ENCODE data around the gene DISP1. TPM values are rescaled to one million over a fixed set of nuclear protein-coding genes. Genes with fewer than 3 reads are reported as not detected.

DISP1 gene
- total RNA-seq, 1 donor from 2014 or later, result 22.9 TPM

- no peak overlapping the region for H3K27ac ChIP-seq
- H3K27me3 ChIP-seq, result no peaks in the 10 kb centered on the region
- no peaks in the 10 kb centered on the region for H3K9me3 ChIP-seq
- intact Hi-C loops (cut with DNase I), result loop anchor here (10.0 kb wide), 1 partner anchor 295 kb away; no protein-coding TSS in a partner anchor
- H3K36me3 ChIP-seq, result no peaks in the 10 kb centered on the region
- no peak for TF ChIP-seq CTCF (IDR thresholded peaks at IDR 0.05)
- DNase-seq (no peak), ATAC-seq (no peak)
- peaks cover 13% of the 10 kb centered on the region for H3K4me1 ChIP-seq
- no peak overlapping the region for H3K4me3 ChIP-seq
These were observed 24.7 kb upstream of the DISP1 start for GRCh38 chr1:222790115-222790514.

- Histone ChIP-seq H3K4me3 (no peak overlapping the region), H3K27ac (no peak overlapping the region), H3K9me3 (no peaks in the 10 kb centered on the region), H3K36me3 (no peaks in the 10 kb centered on the region), H3K27me3 (no peaks in the 10 kb centered on the region), H3K4me1 (peaks cover 9% of the 10 kb centered on the region)
- intact Hi-C loops (cut with DNase I), result loop anchor here (10.0 kb wide), 1 partner anchor 294 kb away; no protein-coding TSS in a partner anchor
- ATAC-seq, result no peak
- DNase-seq, result no peak
- no peak for TF ChIP-seq CTCF (IDR thresholded peaks at IDR 0.05)
These were observed 24.3 kb upstream of the DISP1 start for GRCh38 chr1:222790520-222790919.

GRCh38 chr1:222791006-222791710 is 23.7 kb upstream of the DISP1 start:
- Histone ChIP-seq H3K27ac (no peak overlapping the region), H3K27me3 (no peaks in the 10 kb centered on the region), H3K9me3 (no peaks in the 10 kb centered on the region), H3K36me3 (no peaks in the 10 kb centered on the region), H3K4me3 (no peak overlapping the region), H3K4me1 (peaks cover 3% of the 10 kb centered on the region)
- ATAC-seq, result no peak
- DNase-seq, result no peak
- intact Hi-C loops (cut with DNase I), result loop anchor here (10.0 kb wide), 1 partner anchor 294 kb away; no protein-coding TSS in a partner anchor
- TF ChIP-seq CTCF (IDR thresholded peaks at IDR 0.05), result no peak

GRCh38 chr1:222792744-222793143 is 22.1 kb upstream of the DISP1 start:
- H3K27me3 ChIP-seq, result no peaks in the 10 kb centered on the region
- H3K27ac ChIP-seq, result no peak overlapping the region
- no peaks in the 10 kb centered on the region for H3K36me3 ChIP-seq
- ATAC-seq (peak; percentile 34), DNase-seq (no peak)
- intact Hi-C loops (cut with DNase I), result loop anchor here (10.0 kb wide), 1 partner anchor 292 kb away; no protein-coding TSS in a partner anchor
- no peaks in the 10 kb centered on the region for H3K9me3 ChIP-seq
- no peaks in the 10 kb centered on the region for H3K4me1 ChIP-seq
- TF ChIP-seq CTCF (IDR thresholded peaks at IDR 0.05), result peak; percentile 59
- H3K4me3 ChIP-seq, result no peak overlapping the region

GRCh38 chr1:222794656-222795474 is 20.0 kb upstream of the DISP1 start:
- intact Hi-C loops (cut with DNase I), result loop anchor here (10.0 kb wide), 1 partner anchor 290 kb away; no protein-coding TSS in a partner anchor
- DNase-seq, result no peak
- TF ChIP-seq CTCF (IDR thresholded peaks at IDR 0.05), result no peak

More at GRCh38 chr1:222794656-222795474, 20.0 kb upstream of the DISP1 start:
- no peak overlapping the region for H3K4me3 ChIP-seq
- no peaks in the 10 kb centered on the region for H3K4me1 ChIP-seq
- H3K9me3 ChIP-seq, result no peaks in the 10 kb centered on the region
- no peak overlapping the region for H3K27ac ChIP-seq
- H3K27me3 ChIP-seq, result no peaks in the 10 kb centered on the region
- ATAC-seq, result peak; percentile 33
- no peaks in the 10 kb centered on the region for H3K36me3 ChIP-seq

All from upper lobe of right lung (tissue), 1 donor.